ENCODE measurements around the gene SRRM4. TPM values are rescaled to one million over a fixed set of nuclear protein-coding genes. Genes with fewer than 3 reads are reported as not detected.

The SRRM4 gene
- polyA plus RNA-seq, 1 donor from 2014 or later: 9.9 TPM

GRCh38 chr12:119176267-119177055, 195.1 kb downstream of the SRRM4 start:
- Histone ChIP-seq H3K9ac (ENCODE audit: low read length) (no peak overlapping the region), H2AFZ (ENCODE audit: low read depth, low read length) (no peak overlapping the region), H3K9me3 (ENCODE audit: low read length) (no peaks in the 10 kb centered on the region), H3K79me2 (replicated peaks; ENCODE audit: insufficient read depth, low read length) (no peaks in the 10 kb centered on the region), H3K4me2 (ENCODE audit: low read length) (no peak overlapping the region), H3K36me3 (ENCODE audit: insufficient read depth, low read length) (no peaks in the 10 kb centered on the region), H4K20me1 (ENCODE audit: insufficient read depth) (no peaks in the 10 kb centered on the region), H3K4me3 (ENCODE audit: low read length) (no peak overlapping the region), H3F3A (ENCODE audit: insufficient read depth, low read length, poor library complexity, severe bottlenecking) (no peaks in the 10 kb centered on the region), H3K9me2 (ENCODE audit: insufficient read depth, low read length) (no peaks in the 10 kb centered on the region), H3K27me3 (ENCODE audit: insufficient read depth, low read depth, low read length) (no peaks in the 10 kb centered on the region), H3K27ac (ENCODE audit: low read length) (no peak overlapping the region)
- no peak for TF ChIP-seq RAD21 (conservative IDR thresholded peaks at IDR 0.05)
- no peak for TF ChIP-seq TAF1 (IDR thresholded peaks at IDR 0.05; ENCODE audit: low read depth)
- TF ChIP-seq EZH2 (IDR thresholded peaks at IDR 0.05; ENCODE audit: borderline replicate concordance, insufficient read depth, low read length, poor library complexity, severe bottlenecking): no peak
- TF ChIP-seq EP300 (conservative IDR thresholded peaks at IDR 0.05; ENCODE audit: poor library complexity, severe bottlenecking): no peak
- no peak for TF ChIP-seq POLR2AphosphoS5 (IDR thresholded peaks at IDR 0.05)
- TF ChIP-seq, protein P1, sequence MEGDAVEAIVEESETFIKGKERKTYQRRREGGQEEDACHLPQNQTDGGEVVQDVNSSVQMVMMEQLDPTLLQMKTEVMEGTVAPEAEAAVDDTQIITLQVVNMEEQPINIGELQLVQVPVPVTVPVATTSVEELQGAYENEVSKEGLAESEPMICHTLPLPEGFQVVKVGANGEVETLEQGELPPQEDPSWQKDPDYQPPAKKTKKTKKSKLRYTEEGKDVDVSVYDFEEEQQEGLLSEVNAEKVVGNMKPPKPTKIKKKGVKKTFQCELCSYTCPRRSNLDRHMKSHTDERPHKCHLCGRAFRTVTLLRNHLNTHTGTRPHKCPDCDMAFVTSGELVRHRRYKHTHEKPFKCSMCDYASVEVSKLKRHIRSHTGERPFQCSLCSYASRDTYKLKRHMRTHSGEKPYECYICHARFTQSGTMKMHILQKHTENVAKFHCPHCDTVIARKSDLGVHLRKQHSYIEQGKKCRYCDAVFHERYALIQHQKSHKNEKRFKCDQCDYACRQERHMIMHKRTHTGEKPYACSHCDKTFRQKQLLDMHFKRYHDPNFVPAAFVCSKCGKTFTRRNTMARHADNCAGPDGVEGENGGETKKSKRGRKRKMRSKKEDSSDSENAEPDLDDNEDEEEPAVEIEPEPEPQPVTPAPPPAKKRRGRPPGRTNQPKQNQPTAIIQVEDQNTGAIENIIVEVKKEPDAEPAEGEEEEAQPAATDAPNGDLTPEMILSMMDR (IDR thresholded peaks at IDR 0.05; ENCODE audit: poor library complexity, severe bottlenecking): no peak
- no peak for TF ChIP-seq REST (IDR thresholded peaks at IDR 0.05; ENCODE audit: borderline replicate concordance)
- TF ChIP-seq MXI1 (conservative IDR thresholded peaks at IDR 0.05; ENCODE audit: poor library complexity, severe bottlenecking): no peak
- TF ChIP-seq SMC3 (conservative IDR thresholded peaks at IDR 0.05; ENCODE audit: poor library complexity): no peak

DNA sequence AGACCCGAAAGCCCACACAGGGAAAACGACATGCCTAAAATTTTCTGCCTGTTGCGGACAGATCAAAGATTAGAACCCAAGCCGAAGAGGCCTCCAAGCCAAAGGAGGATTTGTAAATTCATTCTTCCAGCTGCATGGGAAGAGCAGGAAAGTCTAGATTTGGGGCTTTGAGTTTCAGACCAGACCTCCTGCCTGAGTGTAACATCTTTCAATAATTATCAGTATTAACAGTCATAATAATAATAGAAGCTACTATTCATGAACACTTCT, 195.7 kb downstream of the SRRM4 start:
- TF ChIP-seq, protein P1 (IDR thresholded peaks at IDR 0.05; ENCODE audit: poor library complexity, severe bottlenecking): no peak
- no peak for TF ChIP-seq REST (IDR thresholded peaks at IDR 0.05; ENCODE audit: borderline replicate concordance)
- no peak for TF ChIP-seq EZH2 (IDR thresholded peaks at IDR 0.05; ENCODE audit: borderline replicate concordance, insufficient read depth, low read length, poor library complexity, severe bottlenecking)
- no peak for TF ChIP-seq SMC3 (conservative IDR thresholded peaks at IDR 0.05; ENCODE audit: poor library complexity)
- no peak for TF ChIP-seq TAF1 (IDR thresholded peaks at IDR 0.05; ENCODE audit: low read depth)
- TF ChIP-seq EP300 (conservative IDR thresholded peaks at IDR 0.05; ENCODE audit: poor library complexity, severe bottlenecking): no peak
- TF ChIP-seq RAD21 (conservative IDR thresholded peaks at IDR 0.05): no peak
- no peak for TF ChIP-seq POLR2AphosphoS5 (IDR thresholded peaks at IDR 0.05)
- no peak for TF ChIP-seq MXI1 (conservative IDR thresholded peaks at IDR 0.05; ENCODE audit: poor library complexity, severe bottlenecking)
- Histone ChIP-seq H3K9ac (ENCODE audit: low read length) (no peak overlapping the region), H3K4me2 (ENCODE audit: low read length) (no peak overlapping the region), H3K9me2 (ENCODE audit: insufficient read depth, low read length) (no peaks in the 10 kb centered on the region), H3K27me3 (ENCODE audit: insufficient read depth, low read depth, low read length) (no peaks in the 10 kb centered on the region), H3K27ac (ENCODE audit: low read length) (no peak overlapping the region), H3K4me3 (ENCODE audit: low read length) (no peak overlapping the region), H3F3A (ENCODE audit: insufficient read depth, low read length, poor library complexity, severe bottlenecking) (no peaks in the 10 kb centered on the region), H3K79me2 (replicated peaks; ENCODE audit: insufficient read depth, low read length) (no peaks in the 10 kb centered on the region), H3K9me3 (ENCODE audit: low read length) (no peaks in the 10 kb centered on the region), H3K36me3 (ENCODE audit: insufficient read depth, low read length) (no peaks in the 10 kb centered on the region), H4K20me1 (ENCODE audit: insufficient read depth) (no peaks in the 10 kb centered on the region), H2AFZ (ENCODE audit: low read depth, low read length) (no peak overlapping the region)
